Kidney epithelial cell (primary cell): ENCODE measurements around the gene SCN9A. TPM values are rescaled to one million over a fixed set of nuclear protein-coding genes. Genes with fewer than 3 reads are reported as not detected.
A peak's percentile ranks its signal among the peaks of the same experiment; 100 is the strongest.

Experiments
- DNase-seq: peaks from one replicate; pipeline ENCODE4 v3.0.0-alpha.2; 2010; ENCODE audit warnings: low read depth
- H3K27me3 ChIP-seq: 2 replicates; pipeline ENCODE4 v1.6.0; 2011; ENCODE audit warnings: low read length; ENCODE audit not compliant: control insufficient read depth, insufficient read depth
- H3K36me3 ChIP-seq: 2 replicates; pipeline ENCODE4 v1.5.1; 2011; ENCODE audit warnings: low read length; ENCODE audit not compliant: control insufficient read depth, insufficient read depth
- H3K4me3 ChIP-seq: 2 replicates; pipeline ENCODE4 v1.5.1; 2011; ENCODE audit warnings: low read depth, mild to moderate bottlenecking, control low read depth, low read length
- CTCF ChIP-seq: IDR thresholded peaks from 2 replicates; pipeline ENCODE4 v1.5.1; 2011; ENCODE audit warnings: mild to moderate bottlenecking, moderate library complexity, low read length, control low read depth, inconsistent platforms; ENCODE audit not compliant: insufficient read depth, poor library complexity, severe bottlenecking
- total RNA-seq: library from RNA; depleted of rRNA; stranded (reverse); fragments of >200 nt; gene quantifications from 2 replicates; pipeline ENCODE4 v1.2.3, GENCODE V29; 2015

Gene SCN9A
- total RNA-seq, 1 donor from 2014 or later = 8.1 TPM

GRCh38 chr2:166180951-166181812, 194.6 kb downstream of the SCN9A start:
- peak; percentile 59 for TF ChIP-seq CTCF
- DNase-seq = no peak
- Histone ChIP-seq H3K4me3 (no peak overlapping the region), H3K36me3 (no peaks in the 10 kb centered on the region), H3K27me3 (no peaks in the 10 kb centered on the region)

- peak; percentile 12 for TF ChIP-seq CTCF
- no peak overlapping the region for H3K4me3 ChIP-seq
- DNase-seq = no peak
Measured at GRCh38 chr2:166179201-166179600, 196.5 kb downstream of the SCN9A start.

GRCh38 chr2:166173263-166173662, 202.5 kb downstream of the SCN9A start:
- no peak for TF ChIP-seq CTCF
- DNase-seq = no peak
- no peaks in the 10 kb centered on the region for H3K27me3 ChIP-seq
- H3K4me3 ChIP-seq = no peak overlapping the region
- no peaks in the 10 kb centered on the region for H3K36me3 ChIP-seq

More at GRCh38 chr2:166179201-166179600, 196.5 kb downstream of the SCN9A start:
- H3K36me3 ChIP-seq = no peaks in the 10 kb centered on the region
- no peaks in the 10 kb centered on the region for H3K27me3 ChIP-seq

GRCh38 chr2:166171216-166171615, 204.5 kb downstream of the SCN9A start:
- Histone ChIP-seq H3K4me3 (no peak overlapping the region), H3K36me3 (no peaks in the 10 kb centered on the region)
- TF ChIP-seq CTCF = no peak

GRCh38 chr2:166170356-166170755, 205.4 kb downstream of the SCN9A start:
- Histone ChIP-seq H3K27me3 (no peaks in the 10 kb centered on the region), H3K36me3 (no peaks in the 10 kb centered on the region), H3K4me3 (no peak overlapping the region)
- no peak for TF ChIP-seq CTCF
- no peak for DNase-seq

More at GRCh38 chr2:166171216-166171615, 204.5 kb downstream of the SCN9A start:
- H3K27me3 ChIP-seq = no peaks in the 10 kb centered on the region
- DNase-seq = no peak

GRCh38 chr2:166167449-166167848, 208.3 kb downstream of the SCN9A start:
- Histone ChIP-seq H3K4me3 (no peak overlapping the region), H3K36me3 (no peaks in the 10 kb centered on the region), H3K27me3 (no peaks in the 10 kb centered on the region)
- no peak for TF ChIP-seq CTCF
- peak; percentile 55 for DNase-seq
